CD4-positive, CD25-positive, alpha-beta regulatory T cell (primary cell): ENCODE results near the gene SPINK6. TPM values are rescaled to one million over a fixed set of nuclear protein-coding genes. Genes with fewer than 3 reads are reported as not detected.

Source experiments
- ATAC-seq, 2 donors: fragments of 150-1000 bp; cut with Tn5 transposase; one replicate each; pipeline ENCODE4 v1.10.0; 2021; ENCODE audit warnings: low read depth in 2 of 2, moderate number of reproducible peaks in 2 of 2, moderate library complexity in 1 of 2
- DNase-seq, 3 donors: peaks; one replicate each; pipeline versions ENCODE4 v3.0.0 to v3.0.0-alpha.2; 2012 to 2022; ENCODE audit warnings: mixed read lengths in 1 of 3
- H3K27ac ChIP-seq: one replicate; pipeline ENCODE4 v1.7.0; 2013; ENCODE audit warnings: mild to moderate bottlenecking, low read length; ENCODE audit not compliant: insufficient read depth, poor library complexity, severe bottlenecking
- H3K27me3 ChIP-seq: one replicate; pipeline ENCODE4 v1.7.0; 2013; ENCODE audit warnings: low read length; ENCODE audit not compliant: control insufficient read depth, insufficient read depth
- H3K36me3 ChIP-seq: one replicate; pipeline ENCODE4 v1.7.0; 2013; ENCODE audit warnings: mild to moderate bottlenecking, low read length, moderate library complexity; ENCODE audit not compliant: control insufficient read depth, insufficient read depth
- H3K4me1 ChIP-seq: 2 replicates; pipeline ENCODE4 v1.7.0; 2013; ENCODE audit warnings: mild to moderate bottlenecking, low read length; ENCODE audit not compliant: insufficient read depth, control insufficient read depth, poor library complexity, severe bottlenecking
- H3K4me3 ChIP-seq: one replicate; pipeline ENCODE4 v1.7.0; 2013; ENCODE audit warnings: low read depth, mild to moderate bottlenecking, low read length, moderate library complexity
- H3K9me3 ChIP-seq, 2 experiments: 1 replicate in 1 of 2; 2 replicates in 1 of 2; pipeline ENCODE4 v1.7.0; 2013; ENCODE audit warnings: low read length in 2 of 2, mild to moderate bottlenecking in 1 of 2, moderate library complexity in 1 of 2; ENCODE audit not compliant: control insufficient read depth in 2 of 2
- H3K27ac Mint-ChIP-seq, 3 donors: one replicate each; pipeline ENCODE4 v1.8.0; 2020 to 2022; ENCODE audit warnings: mild to moderate bottlenecking in 3 of 3, mixed read lengths in 3 of 3, moderate library complexity in 2 of 3
- H3K27me3 Mint-ChIP-seq: one replicate; pipeline ENCODE4 v1.8.0; 2022; ENCODE audit warnings: mild to moderate bottlenecking, mixed read lengths
- H3K36me3 Mint-ChIP-seq: one replicate; pipeline ENCODE4 v1.8.0; 2020; ENCODE audit warnings: mixed read lengths
- H3K4me1 Mint-ChIP-seq, 4 donors: one replicate each; pipeline ENCODE4 v1.8.0; 2020 to 2022; ENCODE audit warnings: mixed read lengths in 4 of 4, mild to moderate bottlenecking in 1 of 4
- H3K4me3 Mint-ChIP-seq, 4 donors: one replicate each; pipeline ENCODE4 v1.8.0; 2020 to 2022; ENCODE audit warnings: mild to moderate bottlenecking in 4 of 4, mixed read lengths in 4 of 4, moderate library complexity in 3 of 4
- H3K9me3 Mint-ChIP-seq, 7 donors: one replicate each; pipeline ENCODE4 v1.8.0; 2020 to 2022; ENCODE audit warnings: mixed read lengths in 7 of 7, mild to moderate bottlenecking in 3 of 7, moderate library complexity in 2 of 7
- polyA plus RNA-seq, 4 donors: library from polyadenylated mRNA; unstranded; fragments of 300-500 nt; fragmentation: Illumina TruSeq; gene quantifications; one replicate each; pipeline ENCODE4 v1.2.3, GENCODE V29; 2021
- total RNA-seq: library from RNA; stranded (reverse); gene quantifications from one replicate; pipeline ENCODE4 v1.2.3, GENCODE V29; 2022

The SPINK6 gene
- total and polyA plus RNA-seq, 5 donors from 2014 or later = not detected

- ATAC-seq (no peak), DNase-seq (no peak)
- Mint-ChIP-seq H3K27ac (no peak overlapping the region), H3K9me3 (no peaks in the 10 kb centered on the region), H3K36me3 (no peaks in the 10 kb centered on the region), H3K4me3 (no peak overlapping the region), H3K4me1 (no peaks in the 10 kb centered on the region), H3K27me3 (no peaks in the 10 kb centered on the region)
- Histone ChIP-seq H3K27me3 (no peaks in the 10 kb centered on the region), H3K36me3 (no peaks in the 10 kb centered on the region), H3K27ac (no peak overlapping the region), H3K4me3 (no peak overlapping the region), H3K4me1 (no peaks in the 10 kb centered on the region), H3K9me3 (no peaks in the 10 kb centered on the region)
These were observed 26.4 kb upstream of the SPINK6 start for GRCh38 chr5:148176480-148176879.

- Mint-ChIP-seq H3K27me3 (no peaks in the 10 kb centered on the region), H3K27ac (no peak overlapping the region), H3K4me1 (no peaks in the 10 kb centered on the region), H3K4me3 (no peak overlapping the region), H3K36me3 (no peaks in the 10 kb centered on the region), H3K9me3 (no peaks in the 10 kb centered on the region)
- DNase-seq = no peak
- Histone ChIP-seq H3K27me3 (no peaks in the 10 kb centered on the region), H3K4me1 (no peaks in the 10 kb centered on the region), H3K27ac (no peak overlapping the region), H3K4me3 (no peak overlapping the region), H3K36me3 (no peaks in the 10 kb centered on the region), H3K9me3 (no peaks in the 10 kb centered on the region)
- no peak for ATAC-seq
These were observed 25.6 kb upstream of the SPINK6 start for GRCh38 chr5:148177207-148177606.

DNA sequence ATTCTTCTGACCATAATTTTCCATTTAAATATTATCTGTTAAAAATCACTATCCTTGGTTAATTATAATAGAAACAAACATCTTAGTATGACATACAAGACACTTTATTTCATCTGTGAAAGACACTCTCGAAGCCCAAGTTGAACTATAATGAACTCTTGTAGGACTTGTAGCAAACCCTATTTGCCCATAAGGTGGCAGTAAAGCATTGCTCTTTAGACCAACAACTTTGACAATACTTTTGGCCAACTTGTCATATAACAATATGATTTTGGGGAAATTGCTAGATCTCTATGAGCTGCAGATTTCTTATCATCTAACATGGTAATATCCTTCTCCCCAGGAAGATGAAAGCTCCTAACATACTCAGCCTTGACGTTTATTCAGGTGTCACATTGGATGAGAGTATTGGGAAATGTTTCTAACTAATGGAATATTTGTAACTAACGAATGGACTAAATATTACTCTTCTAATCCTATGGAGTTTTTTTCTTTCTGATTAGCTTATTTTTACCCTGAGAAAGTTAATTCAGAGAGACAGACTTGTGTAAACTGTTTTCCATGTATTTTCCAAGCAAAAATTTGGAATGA is 23.5 kb upstream of the SPINK6 start:
- Histone ChIP-seq H3K27me3 (no peaks in the 10 kb centered on the region), H3K4me1 (no peaks in the 10 kb centered on the region), H3K36me3 (no peaks in the 10 kb centered on the region), H3K27ac (no peak overlapping the region), H3K4me3 (no peak overlapping the region), H3K9me3 (no peaks in the 10 kb centered on the region)
- DNase-seq (peak in 2 of 3 donors; percentile 49 to 66), ATAC-seq (no peak)
- Mint-ChIP-seq H3K36me3 (no peaks in the 10 kb centered on the region), H3K4me1 (no peaks in the 10 kb centered on the region), H3K27me3 (no peaks in the 10 kb centered on the region), H3K4me3 (no peak overlapping the region), H3K9me3 (no peaks in the 10 kb centered on the region), H3K27ac (no peak overlapping the region)

GRCh38 chr5:148186248-148187003 is 16.4 kb upstream of the SPINK6 start:
- Histone ChIP-seq H3K4me3 (no peak overlapping the region), H3K4me1 (no peaks in the 10 kb centered on the region), H3K27ac (no peak overlapping the region), H3K27me3 (no peaks in the 10 kb centered on the region), H3K36me3 (no peaks in the 10 kb centered on the region), H3K9me3 (no peaks in the 10 kb centered on the region)
- Mint-ChIP-seq H3K36me3 (no peaks in the 10 kb centered on the region), H3K9me3 (no peaks in the 10 kb centered on the region), H3K27ac (no peak overlapping the region), H3K4me1 (no peaks in the 10 kb centered on the region), H3K27me3 (peaks cover 12% of the 10 kb centered on the region), H3K4me3 (no peak overlapping the region)
- peak in 1 of 3 donors; percentile 7 for DNase-seq
- peak in 1 of 2 donors; percentile 22 for ATAC-seq

GRCh38 chr5:148191010-148191409 is 11.8 kb upstream of the SPINK6 start:
- Histone ChIP-seq H3K27me3 (no peaks in the 10 kb centered on the region), H3K36me3 (no peaks in the 10 kb centered on the region), H3K4me1 (no peaks in the 10 kb centered on the region), H3K4me3 (no peak overlapping the region), H3K27ac (no peak overlapping the region), H3K9me3 (no peaks in the 10 kb centered on the region)
- no peak for DNase-seq
- Mint-ChIP-seq H3K36me3 (no peaks in the 10 kb centered on the region), H3K9me3 (no peaks in the 10 kb centered on the region), H3K4me3 (no peak overlapping the region), H3K27me3 (peaks cover 12% of the 10 kb centered on the region), H3K27ac (no peak overlapping the region), H3K4me1 (no peaks in the 10 kb centered on the region)
- no peak for ATAC-seq

GRCh38 chr5:148193202-148193601 is 9.6 kb upstream of the SPINK6 start:
- no peak overlapping the region for H3K4me3 Mint-ChIP-seq
- H3K27me3 ChIP-seq = no peaks in the 10 kb centered on the region
- no peaks in the 10 kb centered on the region for H3K4me1 Mint-ChIP-seq
- H3K9me3 ChIP-seq = no peaks in the 10 kb centered on the region
- DNase-seq = no peak
- H3K27ac Mint-ChIP-seq = no peak overlapping the region
- H3K27ac ChIP-seq = no peak overlapping the region
- H3K36me3 Mint-ChIP-seq = no peaks in the 10 kb centered on the region
- no peak overlapping the region for H3K4me3 ChIP-seq
- peaks cover 12% of the 10 kb centered on the region for H3K27me3 Mint-ChIP-seq
- no peaks in the 10 kb centered on the region for H3K9me3 Mint-ChIP-seq
- no peaks in the 10 kb centered on the region for H3K4me1 ChIP-seq
- H3K36me3 ChIP-seq = no peaks in the 10 kb centered on the region
- no peak for ATAC-seq

- H3K4me1 ChIP-seq = no peaks in the 10 kb centered on the region
- no peak for DNase-seq
- no peak for ATAC-seq
- H3K9me3 ChIP-seq = no peaks in the 10 kb centered on the region
- Mint-ChIP-seq H3K4me3 (no peak overlapping the region), H3K27me3 (no peaks in the 10 kb centered on the region), H3K4me1 (no peaks in the 10 kb centered on the region), H3K36me3 (no peaks in the 10 kb centered on the region), H3K9me3 (peaks cover 0 to 2% (median 0%) of the 10 kb centered on the region in 7 donors), H3K27ac (no peak overlapping the region)
- H3K4me3 ChIP-seq = no peak overlapping the region
- no peaks in the 10 kb centered on the region for H3K36me3 ChIP-seq
- H3K27me3 ChIP-seq = peaks cover 2% of the 10 kb centered on the region
- H3K27ac ChIP-seq = no peak overlapping the region
These were observed 1.7 kb upstream of the SPINK6 start for GRCh38 chr5:148201151-148201550.
